Muscle layer of colon (tissue), 2 donors: ENCODE data around the gene PTBP3.
"Not testable (repeated sequence)": the region's sequence is repeated elsewhere in the genome, so short reads cannot be mapped to it uniquely, and the experiment has no call there.

Experiments
- H3K27ac ChIP-seq: one replicate; pipeline ENCODE4 v1.7.0; 2013; ENCODE audit warnings: low read depth, mild to moderate bottlenecking, low read length, moderate library complexity
- H3K27me3 ChIP-seq, 2 donors: one replicate each; pipeline ENCODE4 v1.7.0; 2013; ENCODE audit warnings: low read length in 2 of 2, mild to moderate bottlenecking in 2 of 2; ENCODE audit not compliant: insufficient read depth in 2 of 2, control insufficient read depth in 1 of 2
- H3K36me3 ChIP-seq: one replicate; pipeline ENCODE4 v1.7.0; 2013; ENCODE audit warnings: mild to moderate bottlenecking, low read length; ENCODE audit not compliant: insufficient read depth
- H3K4me1 ChIP-seq: one replicate; pipeline ENCODE4 v1.7.0; 2013; ENCODE audit warnings: mild to moderate bottlenecking, low read length; ENCODE audit not compliant: insufficient read depth
- H3K4me3 ChIP-seq, 2 donors: one replicate each; pipeline ENCODE4 v1.7.0; 2013; ENCODE audit warnings: low read length in 2 of 2, low read depth in 1 of 2, mild to moderate bottlenecking in 1 of 2, moderate library complexity in 1 of 2
- H3K9ac ChIP-seq: one replicate; pipeline ENCODE4 v1.7.0; 2013; ENCODE audit warnings: low read length
- H3K9me3 ChIP-seq: one replicate; pipeline ENCODE4 v1.7.0; 2013; ENCODE audit warnings: mild to moderate bottlenecking, low read length
- donor health status: abdominal sarcoma.
- donor health status: Adenocarcinoma of cecum.

PTBP3 gene

DNA sequence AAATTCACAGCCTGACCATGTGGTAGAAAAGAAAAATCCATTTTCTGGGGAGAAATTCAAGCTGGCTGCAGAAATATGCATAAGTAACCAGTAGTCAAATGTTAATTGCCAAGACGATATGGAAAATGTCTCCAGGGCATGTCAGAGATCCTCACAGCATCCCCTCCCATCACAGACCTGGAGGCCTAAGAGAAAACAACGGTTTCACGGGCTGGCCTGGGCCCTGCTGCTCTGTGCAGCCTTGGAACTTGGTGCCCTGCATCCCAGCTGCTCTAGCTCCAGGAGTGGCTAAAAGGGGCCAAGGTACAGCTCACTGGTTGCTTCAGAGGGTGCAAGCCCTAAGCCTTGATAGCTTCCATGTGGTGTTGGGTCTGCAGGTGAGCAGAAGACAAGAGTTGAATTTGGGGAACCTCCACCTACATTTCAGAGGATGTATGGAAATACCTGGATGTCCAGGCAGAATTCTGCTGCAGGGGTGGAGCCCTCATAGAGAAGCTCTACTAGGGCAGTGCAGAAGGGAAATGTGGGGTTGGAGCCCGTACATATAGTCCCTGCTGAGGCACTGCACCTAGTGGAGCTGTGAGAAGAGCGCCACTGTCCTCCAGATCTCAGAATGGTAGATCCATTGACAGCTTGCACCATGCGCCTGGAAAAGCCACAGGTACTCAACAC lies 49.7 kb downstream of the PTBP3 start:
- no peak overlapping the region for H3K4me3 ChIP-seq
- no peaks in the 10 kb centered on the region for H3K27me3 ChIP-seq
- H3K36me3 ChIP-seq: no peaks in the 10 kb centered on the region
- no peaks in the 10 kb centered on the region for H3K9me3 ChIP-seq
- no peak overlapping the region for H3K9ac ChIP-seq
- no peak overlapping the region for H3K27ac ChIP-seq
- H3K4me1 ChIP-seq: no peaks in the 10 kb centered on the region

DNA sequence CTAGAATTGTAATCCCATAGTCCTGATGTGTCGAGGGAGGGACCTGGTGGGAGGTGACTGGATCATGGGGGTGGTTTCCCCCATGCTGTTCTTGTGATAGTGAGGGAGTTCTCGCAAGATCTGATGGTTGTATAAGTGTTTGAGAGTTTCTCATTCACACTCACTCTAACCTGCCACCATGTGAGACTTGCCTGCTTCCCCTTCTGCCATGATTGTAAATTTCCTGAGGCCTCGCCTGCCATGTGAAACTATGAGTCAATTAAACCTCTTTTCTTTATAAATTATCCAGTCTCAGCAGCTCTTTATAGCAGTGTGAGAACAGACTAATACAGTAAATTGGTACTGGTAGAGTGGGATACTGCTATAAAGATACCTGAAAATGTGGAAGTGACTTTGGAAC lies 50.6 kb downstream of the PTBP3 start:
- not testable (repeated sequence) for H3K4me3 ChIP-seq, H3K27ac ChIP-seq, H3K36me3 ChIP-seq, H3K9me3 ChIP-seq, H3K27me3 ChIP-seq, H3K9ac ChIP-seq, H3K4me1 ChIP-seq

DNA sequence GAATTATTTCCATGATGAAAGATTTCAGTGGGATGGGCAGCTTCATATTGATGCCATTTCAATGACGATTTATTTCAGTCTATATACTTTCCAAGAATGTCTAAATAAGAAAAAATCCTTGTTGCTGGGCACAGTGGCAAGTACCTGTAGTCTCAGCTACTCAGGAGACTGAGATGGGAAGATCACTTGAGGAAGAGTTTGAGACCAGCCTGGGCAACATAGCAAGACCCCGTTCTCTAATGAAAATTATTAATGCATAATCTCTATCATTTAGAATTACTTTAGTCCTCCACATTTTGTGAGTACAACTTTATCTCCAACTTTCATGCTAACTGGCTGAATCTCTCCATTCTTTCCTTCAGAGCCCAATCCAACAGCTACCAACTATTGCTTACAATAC lies 52.5 kb downstream of the PTBP3 start:
- no peak overlapping the region for H3K27ac ChIP-seq
- H3K27me3 ChIP-seq: no peaks in the 10 kb centered on the region
- no peak overlapping the region for H3K9ac ChIP-seq
- no peaks in the 10 kb centered on the region for H3K36me3 ChIP-seq
- H3K4me3 ChIP-seq: no peak overlapping the region
- H3K4me1 ChIP-seq: no peaks in the 10 kb centered on the region
- no peaks in the 10 kb centered on the region for H3K9me3 ChIP-seq

DNA sequence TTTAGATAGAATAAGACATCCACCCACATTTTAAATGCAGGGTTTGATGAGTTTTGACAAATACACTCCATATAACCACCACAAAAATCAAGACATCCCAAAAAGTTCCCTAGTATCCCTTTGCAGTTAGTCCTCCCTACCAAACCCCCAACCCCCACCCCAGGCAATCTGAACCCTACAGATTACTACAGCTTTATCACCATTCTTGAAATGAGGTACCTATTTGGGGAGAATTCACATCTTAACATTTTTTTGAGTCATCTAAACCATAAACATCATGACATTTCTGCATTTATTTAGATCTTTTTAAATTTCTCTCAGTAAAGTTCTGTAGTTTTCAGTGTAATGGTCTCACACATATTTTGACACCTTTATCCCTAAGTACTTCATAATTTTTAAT lies 53.9 kb downstream of the PTBP3 start:
- H3K27me3 ChIP-seq: no peaks in the 10 kb centered on the region
- H3K27ac ChIP-seq: no peak overlapping the region
- H3K9ac ChIP-seq: no peak overlapping the region
- no peaks in the 10 kb centered on the region for H3K36me3 ChIP-seq
- H3K4me3 ChIP-seq: no peak overlapping the region
- no peaks in the 10 kb centered on the region for H3K4me1 ChIP-seq
- H3K9me3 ChIP-seq: no peaks in the 10 kb centered on the region

DNA sequence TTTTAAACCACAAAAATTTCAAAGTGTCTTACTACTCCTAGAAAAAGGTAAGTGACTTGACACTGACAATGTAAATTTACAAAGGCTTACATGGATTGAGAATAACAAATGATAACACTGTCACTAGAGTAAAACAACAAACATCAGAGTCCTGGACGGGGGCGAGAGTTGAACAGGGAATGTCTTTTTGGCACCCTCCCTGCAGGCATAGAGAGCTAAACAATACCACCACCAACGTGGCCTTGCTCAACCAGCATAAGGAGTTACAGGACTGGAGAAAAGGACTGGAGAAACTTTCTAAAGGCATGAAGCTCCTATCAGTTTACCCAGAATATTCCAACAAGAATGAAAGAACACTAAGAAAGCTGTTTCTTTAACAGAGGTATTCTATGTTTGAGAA lies 55.3 kb downstream of the PTBP3 start:
- H3K27ac ChIP-seq: no peak overlapping the region
- no peaks in the 10 kb centered on the region for H3K9me3 ChIP-seq
- H3K36me3 ChIP-seq: no peaks in the 10 kb centered on the region
- H3K27me3 ChIP-seq: no peaks in the 10 kb centered on the region
- H3K9ac ChIP-seq: no peak overlapping the region
- peaks cover 8% of the 10 kb centered on the region for H3K4me1 ChIP-seq
- no peak overlapping the region for H3K4me3 ChIP-seq

DNA sequence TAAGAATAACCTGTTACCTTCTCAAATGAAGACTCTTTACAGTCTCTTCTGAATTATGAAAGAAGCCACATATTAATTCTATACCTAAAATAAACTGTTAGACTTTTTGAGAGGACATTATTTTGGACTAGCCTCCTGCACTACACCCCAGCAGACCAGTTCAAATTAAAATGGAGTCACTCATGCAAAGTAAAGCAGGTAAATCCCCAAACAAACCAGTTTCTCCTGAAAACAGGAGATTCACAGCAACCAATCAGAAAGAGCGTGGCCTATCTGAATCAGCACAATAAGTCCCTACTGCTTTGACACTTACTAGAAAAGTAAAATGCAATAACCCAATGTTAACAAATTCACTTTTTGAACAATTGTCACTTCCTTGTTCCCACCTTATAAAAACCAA lies 58.8 kb downstream of the PTBP3 start:
- Histone ChIP-seq H3K36me3 (no peaks in the 10 kb centered on the region), H3K4me3 (no peak overlapping the region)

DNA sequence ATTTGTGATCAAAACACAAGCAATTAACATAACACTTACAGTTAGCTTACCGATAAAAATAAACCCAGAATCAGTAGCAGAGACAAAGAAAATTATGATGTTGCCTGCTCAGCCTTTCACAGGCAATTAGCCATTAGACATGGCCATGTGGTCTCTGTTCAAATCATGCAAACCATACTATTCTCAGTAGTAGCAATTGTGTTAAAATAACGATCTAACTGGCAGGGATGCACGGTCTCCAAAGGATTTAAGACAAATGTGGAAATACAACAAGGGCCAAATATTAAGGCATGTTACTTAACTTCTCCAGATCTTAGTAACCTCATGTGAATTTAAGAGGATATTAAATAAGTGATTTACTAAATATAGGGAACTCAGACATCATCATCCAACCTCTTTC lies 59.5 kb downstream of the PTBP3 start:
- H3K9me3 ChIP-seq: no peaks in the 10 kb centered on the region
- H3K9ac ChIP-seq: no peak overlapping the region
- H3K4me1 ChIP-seq: peaks cover 8% of the 10 kb centered on the region
- no peak overlapping the region for H3K4me3 ChIP-seq
- no peaks in the 10 kb centered on the region for H3K27me3 ChIP-seq
- no peak overlapping the region for H3K27ac ChIP-seq
- no peaks in the 10 kb centered on the region for H3K36me3 ChIP-seq

More for the DNA sequence above, 58.8 kb downstream of the PTBP3 start:
- Histone ChIP-seq H3K4me1 (peaks cover 8% of the 10 kb centered on the region), H3K27me3 (no peaks in the 10 kb centered on the region), H3K9ac (no peak overlapping the region), H3K27ac (no peak overlapping the region), H3K9me3 (no peaks in the 10 kb centered on the region)

DNA sequence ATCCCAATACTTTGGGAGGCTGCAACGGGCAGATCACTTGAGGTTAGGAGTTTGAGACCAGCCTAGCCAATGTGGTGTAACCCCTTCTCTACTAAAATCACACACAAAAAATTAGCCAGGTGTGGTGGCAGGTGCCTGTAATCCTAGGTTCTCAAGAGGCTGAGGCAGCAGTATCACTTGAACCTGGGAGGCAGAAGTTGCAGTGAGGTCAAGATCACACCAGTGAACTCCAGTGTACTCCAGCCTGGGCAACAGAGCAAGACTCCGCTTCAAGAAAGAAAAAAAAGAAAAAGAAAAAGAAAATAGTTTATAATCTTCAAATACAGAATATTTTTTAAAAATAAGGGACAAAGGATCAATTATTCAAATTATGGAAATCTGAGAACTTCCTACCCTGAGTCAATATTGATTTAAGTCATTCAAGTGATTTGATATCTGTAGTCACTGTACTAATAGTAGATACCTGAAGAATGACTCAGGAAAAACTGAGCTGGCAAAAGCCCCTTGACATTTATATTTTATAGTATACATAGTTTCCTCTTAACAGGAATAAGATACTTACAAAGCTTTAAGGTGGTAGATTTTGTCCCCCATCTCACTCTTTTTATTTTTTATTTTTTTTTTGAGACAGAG lies 61.8 kb downstream of the PTBP3 start:
- H3K9me3 ChIP-seq: no peaks in the 10 kb centered on the region
- H3K27ac ChIP-seq: no peak overlapping the region
- H3K4me3 ChIP-seq: no peak overlapping the region
- peaks cover 8% of the 10 kb centered on the region for H3K4me1 ChIP-seq
- H3K9ac ChIP-seq: no peak overlapping the region
- H3K27me3 ChIP-seq: no peaks in the 10 kb centered on the region
- H3K36me3 ChIP-seq: no peaks in the 10 kb centered on the region

DNA sequence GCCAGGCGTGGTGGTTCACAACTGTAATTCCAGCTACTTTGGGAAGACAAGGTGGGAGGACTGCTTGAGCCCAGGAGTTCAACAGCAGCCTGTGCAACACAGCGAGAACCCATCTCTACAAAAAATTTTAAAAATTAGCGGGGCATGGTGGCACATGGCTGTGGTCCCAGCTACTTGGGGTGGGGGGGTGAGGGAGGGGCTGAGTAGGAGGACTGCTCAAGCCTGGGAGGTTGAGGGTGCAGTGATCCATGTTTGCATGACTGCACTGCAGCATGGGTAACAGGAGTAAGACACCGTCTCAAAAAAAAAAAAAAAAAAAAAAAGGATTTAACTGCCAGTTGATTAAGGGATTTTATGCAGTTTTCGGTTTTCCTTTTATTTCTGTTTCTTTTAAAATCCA lies 65.0 kb downstream of the PTBP3 start:
- H3K27ac ChIP-seq: no peak overlapping the region
- H3K4me3 ChIP-seq: no peak overlapping the region
- no peaks in the 10 kb centered on the region for H3K27me3 ChIP-seq
- no peaks in the 10 kb centered on the region for H3K9me3 ChIP-seq
- peaks cover 3% of the 10 kb centered on the region for H3K4me1 ChIP-seq
- H3K36me3 ChIP-seq: no peaks in the 10 kb centered on the region
- no peak overlapping the region for H3K9ac ChIP-seq

DNA sequence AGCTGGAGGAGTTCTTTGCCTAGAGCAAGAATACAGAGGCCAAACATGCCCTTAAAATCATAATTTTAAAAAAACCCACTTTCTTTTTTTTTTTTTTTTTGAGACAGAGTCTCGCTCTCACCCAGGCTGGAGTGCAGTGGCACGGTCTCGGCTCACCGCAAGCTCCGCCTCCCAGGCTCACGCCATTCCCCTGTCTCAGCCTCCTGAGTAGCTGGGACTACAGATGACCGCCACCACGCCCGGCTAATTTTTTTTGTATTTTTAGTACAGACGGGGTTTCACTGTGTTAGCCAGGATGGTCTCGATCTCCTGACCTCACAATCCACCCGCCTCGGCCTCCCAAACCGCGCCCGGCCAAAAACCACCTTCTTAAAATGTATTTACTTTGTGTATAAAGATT lies 66.3 kb downstream of the PTBP3 start:
- not testable (repeated sequence) for H3K9me3 ChIP-seq, H3K27me3 ChIP-seq, H3K4me1 ChIP-seq, H3K4me3 ChIP-seq, H3K9ac ChIP-seq, H3K27ac ChIP-seq, H3K36me3 ChIP-seq

DNA sequence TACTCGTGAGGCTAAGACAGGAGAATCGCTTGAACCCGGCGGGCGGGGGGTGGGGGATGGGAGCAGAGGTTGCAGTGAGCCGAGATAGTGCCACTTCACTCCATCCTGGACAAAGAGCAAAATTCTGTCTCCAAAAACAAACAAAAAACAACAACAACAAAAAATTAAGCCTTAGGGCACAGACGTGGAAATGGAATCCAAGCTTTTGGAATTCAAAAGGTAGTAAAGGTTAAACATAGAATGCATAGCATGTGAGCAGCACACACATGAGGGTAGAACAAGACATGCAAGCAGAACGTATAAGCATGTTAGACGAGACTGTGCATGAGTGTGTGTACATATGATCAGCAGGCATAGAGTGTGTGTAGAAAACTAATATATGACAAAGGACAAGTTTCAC lies 68.0 kb downstream of the PTBP3 start:
- Histone ChIP-seq H3K4me3 (no peak overlapping the region), H3K9ac (no peak overlapping the region), H3K36me3 (no peaks in the 10 kb centered on the region), H3K27ac (no peak overlapping the region), H3K9me3 (no peaks in the 10 kb centered on the region), H3K4me1 (no peaks in the 10 kb centered on the region), H3K27me3 (no peaks in the 10 kb centered on the region)

DNA sequence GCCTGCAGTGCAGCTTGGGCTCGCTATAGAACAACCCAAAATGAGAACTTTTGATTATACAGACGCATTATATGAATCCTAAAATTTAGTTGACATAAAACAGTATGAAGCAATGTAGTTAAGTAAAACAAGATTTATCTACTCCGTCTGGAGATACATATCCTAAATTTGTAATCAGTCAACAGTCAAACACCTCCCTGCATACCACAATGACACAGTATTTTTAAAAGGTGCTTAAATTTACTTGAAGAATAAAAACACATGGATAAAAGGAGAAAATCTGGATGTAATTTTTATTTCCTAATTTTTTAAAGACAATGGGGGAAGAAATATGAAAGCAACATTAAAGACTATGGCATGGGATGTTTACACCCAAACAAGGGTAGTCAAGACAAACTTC lies 70.8 kb downstream of the PTBP3 start:
- no peak overlapping the region for H3K9ac ChIP-seq
- H3K27ac ChIP-seq: no peak overlapping the region
- H3K27me3 ChIP-seq: no peaks in the 10 kb centered on the region
- no peak overlapping the region for H3K4me3 ChIP-seq
- H3K4me1 ChIP-seq: no peaks in the 10 kb centered on the region
- H3K36me3 ChIP-seq: no peaks in the 10 kb centered on the region
- no peaks in the 10 kb centered on the region for H3K9me3 ChIP-seq
